Forelimb muscle (tissue), 1 donor: ENCODE measurements around the gene JAZF1. TPM values are rescaled to one million over a fixed set of nuclear protein-coding genes. Genes with fewer than 3 reads are reported as not detected.

Experiments used
- DNase-seq: peaks from one replicate; pipeline ENCODE4 v3.0.0-alpha.2; 2013; ENCODE audit warnings: low read depth
- polyA plus RNA-seq: library from polyadenylated mRNA; unstranded; fragments of 120-200 nt; gene quantifications from one replicate; pipeline ENCODE4 v1.2.1, GENCODE V29; 2013; ENCODE audit not compliant: insufficient read length

Gene JAZF1
- polyA plus RNA-seq, 1 donor, result 26.0 TPM

DNA sequence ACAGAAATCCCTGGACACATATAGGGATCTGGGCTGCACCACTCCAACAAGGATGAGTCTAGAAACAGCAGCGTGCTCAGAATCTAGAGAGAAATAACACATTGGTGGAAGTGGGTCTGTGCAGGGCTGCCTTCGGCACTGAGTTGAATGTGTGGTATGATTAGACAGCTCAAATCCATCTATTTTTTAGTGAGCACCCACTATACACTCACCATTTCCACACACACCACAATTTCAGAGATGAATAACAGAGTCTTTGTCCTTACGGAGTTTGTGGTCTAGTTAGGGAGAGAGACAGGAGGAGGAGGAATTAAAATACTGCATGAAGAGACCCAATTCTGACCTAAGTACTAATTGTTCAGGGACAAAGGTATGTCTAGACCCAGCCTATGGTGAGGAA is 44.2 kb downstream of the JAZF1 start:
- no peak for DNase-seq

DNA sequence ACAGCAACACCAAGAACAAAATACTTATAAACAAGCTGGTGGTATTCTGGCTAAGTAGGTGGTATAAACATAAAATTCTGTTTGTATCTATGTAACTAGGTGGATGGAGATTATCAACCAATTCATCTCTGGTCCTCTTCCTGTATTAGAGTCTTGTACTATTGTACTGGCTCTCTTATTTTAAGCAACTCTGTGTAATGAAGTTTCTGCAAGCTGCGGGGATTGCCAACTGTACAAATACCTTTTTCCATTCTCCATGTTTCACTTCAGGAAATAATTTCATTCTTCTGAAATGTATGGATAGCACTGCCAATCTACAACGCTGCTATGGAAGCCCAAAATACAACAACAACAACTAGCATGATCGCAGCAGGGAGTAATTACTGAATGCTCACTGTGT is 44.8 kb downstream of the JAZF1 start:
- no peak for DNase-seq

DNA sequence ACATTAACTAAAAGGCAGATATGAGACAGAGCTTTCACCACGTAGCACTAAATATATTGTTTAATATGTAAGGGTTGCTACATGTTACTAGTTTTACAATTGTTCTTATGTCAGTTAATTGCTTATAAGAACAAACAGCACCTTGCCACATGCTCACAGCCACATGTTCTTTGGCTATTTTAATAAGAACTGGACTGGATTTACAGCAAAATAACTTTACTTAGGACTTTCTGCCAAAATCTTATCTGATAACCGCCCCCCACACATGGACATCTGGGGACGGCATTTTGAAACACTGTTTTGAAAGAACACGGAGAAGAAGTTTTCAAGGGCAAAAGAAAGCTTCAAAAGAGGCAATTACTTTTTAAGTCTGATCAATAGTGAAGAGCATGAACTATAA is 45.3 kb downstream of the JAZF1 start:
- DNase-seq, result no peak

DNA sequence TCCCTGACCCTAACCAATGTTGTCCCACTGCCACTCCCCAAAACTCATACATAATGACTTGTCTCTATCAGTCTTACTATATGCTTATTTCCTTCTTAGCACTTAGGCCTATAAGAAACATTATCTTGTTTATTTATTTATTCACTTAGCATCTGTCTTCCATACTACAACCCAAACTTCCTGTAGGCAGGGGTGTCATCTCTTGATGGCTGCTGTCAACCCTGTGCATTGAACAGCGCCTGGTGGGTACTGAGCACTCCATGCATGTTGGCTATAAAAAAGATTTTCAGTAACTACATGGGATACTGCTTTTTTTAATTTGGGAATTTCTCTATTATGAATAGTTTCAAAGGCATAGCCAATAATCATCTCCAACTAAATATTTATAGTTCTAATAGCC is 46.7 kb downstream of the JAZF1 start:
- no peak for DNase-seq

DNA sequence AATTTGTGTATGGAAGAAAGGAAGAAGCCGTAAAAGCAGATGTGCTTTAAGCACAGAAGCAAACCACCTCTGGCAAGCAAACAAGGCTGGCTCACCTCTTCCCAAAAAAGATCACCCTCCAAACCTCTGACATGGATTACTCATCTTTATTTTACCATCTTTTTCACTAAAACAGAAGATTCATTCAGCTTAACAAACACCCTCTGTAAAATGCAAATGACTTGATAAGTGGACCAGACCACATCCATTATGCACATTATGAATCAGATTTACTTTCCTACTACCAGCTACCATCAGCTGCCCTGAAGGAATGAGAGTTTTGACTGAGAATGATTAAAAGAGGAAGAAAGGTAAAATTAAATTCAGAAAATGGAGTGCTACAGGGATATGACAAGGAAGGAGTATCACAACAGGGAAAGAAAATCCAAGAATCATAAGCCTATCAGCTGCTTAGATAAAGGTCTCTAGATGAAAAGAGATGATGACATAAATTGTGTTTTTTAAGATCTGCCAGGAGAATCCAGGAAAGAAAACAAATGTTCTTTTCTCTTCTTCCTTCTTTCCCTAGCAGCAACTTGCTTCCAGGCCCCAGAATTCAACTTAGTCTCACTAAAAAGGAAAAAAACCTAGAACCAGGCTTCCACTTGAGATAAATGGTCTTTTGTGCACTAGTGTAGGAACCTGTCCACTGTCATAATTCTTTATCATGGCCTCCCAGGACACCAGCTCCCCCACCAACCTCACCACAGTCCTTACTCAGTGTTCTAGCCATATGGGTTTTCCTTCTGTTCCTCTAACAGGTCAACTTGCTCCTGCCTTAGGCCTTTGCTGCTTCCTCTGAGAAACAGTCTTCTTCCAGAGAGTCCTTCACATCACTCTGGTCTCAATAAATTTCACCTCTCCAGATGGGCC is 47.4 kb downstream of the JAZF1 start:
- DNase-seq, result no peak

DNA sequence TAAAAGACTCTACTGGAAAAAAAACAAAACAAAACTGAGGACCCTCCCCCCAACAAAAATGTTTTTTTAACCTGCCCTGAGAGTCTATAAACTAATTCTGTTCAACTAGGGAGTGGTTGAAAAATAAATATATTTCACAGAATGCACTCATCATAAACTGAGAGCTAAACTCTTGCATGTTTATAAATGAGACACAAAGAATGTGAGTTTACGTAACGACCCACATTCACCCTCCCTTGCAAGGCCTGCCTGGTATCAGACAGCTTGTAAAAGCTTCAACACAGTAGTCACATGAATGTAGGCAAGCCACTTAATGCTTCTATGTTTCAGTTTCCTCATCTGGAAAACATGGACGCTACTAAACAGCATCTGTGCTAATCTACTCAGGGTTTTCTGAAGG is 50.3 kb downstream of the JAZF1 start:
- no peak for DNase-seq

DNA sequence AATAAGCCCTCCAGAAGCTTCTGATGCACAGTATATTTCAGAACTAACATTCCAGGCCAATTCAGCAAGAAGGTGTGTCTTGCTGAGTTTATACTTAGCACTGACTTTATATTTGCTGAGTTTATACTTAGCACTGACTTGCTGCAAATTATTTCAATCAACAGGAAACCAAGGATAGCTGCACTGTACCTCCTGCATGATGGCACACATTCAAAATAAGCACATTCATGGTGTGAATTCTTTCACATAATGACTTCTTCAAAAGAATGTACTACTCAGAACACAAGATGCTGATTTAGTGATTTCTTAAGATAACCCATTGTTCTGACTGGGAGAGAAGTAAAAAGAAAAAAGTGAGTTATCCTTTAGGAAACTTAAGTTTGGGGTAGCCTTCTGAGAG is 52.0 kb downstream of the JAZF1 start:
- DNase-seq, result no peak

DNA sequence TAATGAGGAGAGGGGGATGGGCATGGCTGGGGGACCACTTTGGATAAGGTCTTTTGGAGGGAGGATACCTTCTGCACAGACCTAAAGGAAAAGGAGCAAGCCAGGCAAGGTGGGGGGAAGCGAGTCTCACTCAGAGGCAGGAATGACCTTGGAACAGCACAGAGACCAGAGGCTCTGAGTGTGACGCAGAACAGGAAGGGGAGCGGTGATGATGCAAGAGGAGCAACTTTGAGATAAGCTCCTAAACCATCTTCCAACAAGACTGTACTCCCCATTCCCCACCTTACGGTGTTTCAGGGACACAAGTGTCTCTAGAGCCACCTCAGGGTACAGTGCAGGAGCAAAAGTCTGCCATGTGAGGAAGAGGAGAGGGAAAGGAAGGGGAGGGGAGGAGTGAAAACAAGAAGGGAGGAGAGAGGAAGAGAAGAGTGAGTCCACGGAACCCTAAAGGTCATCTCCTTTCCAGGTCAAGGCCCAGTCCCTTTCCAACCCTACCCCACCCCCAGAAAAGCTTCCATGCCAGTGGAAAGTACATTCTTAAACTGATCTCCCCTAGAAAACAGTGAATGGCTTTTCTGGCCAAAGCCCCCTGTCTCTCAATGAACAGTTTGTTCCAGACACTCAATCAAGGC is 54.1 kb downstream of the JAZF1 start:
- DNase-seq, result no peak

DNA sequence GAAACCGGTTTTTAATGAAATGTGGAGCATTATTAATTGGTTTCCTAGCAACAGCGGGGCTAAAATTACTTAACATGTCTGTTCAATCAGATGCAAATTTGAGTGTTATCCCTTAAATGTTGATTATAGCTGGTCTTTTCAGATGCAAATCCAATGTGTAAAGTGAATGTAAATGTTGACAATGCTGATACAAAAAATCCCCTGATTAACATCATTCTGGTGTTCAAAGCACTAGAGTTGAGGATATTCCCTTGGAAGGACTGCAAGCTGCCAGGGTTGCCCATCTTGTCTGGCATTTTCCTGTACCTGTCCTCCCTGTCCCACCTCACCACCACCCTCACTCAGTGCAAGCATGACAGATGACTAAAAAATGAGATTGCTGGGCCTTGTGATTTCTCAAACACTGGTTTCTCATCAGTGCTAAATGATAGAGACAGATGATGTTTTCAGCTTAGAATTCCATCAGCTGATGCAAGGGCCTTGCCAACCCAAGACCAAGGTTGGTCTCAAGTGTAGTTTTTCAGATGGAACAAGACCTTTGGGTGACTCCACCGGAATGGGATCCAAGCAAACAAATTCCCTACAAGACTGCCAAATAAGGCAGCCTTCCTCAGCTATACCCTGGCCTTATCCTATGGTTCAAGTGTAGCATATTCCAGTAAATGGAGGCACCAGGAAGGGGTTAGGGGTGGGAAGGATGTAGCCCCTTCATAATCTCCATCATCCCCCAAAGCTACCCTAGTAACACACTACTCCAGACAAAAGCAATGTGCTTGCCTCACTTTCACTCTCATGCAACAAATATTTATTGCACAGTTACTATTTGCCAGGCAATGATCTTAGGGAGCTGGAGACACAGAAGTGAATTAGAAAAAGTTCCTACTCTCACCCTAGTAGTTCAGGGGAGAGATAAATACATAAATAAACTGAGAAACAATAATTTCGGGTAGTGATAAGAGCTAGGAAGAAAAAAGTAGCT is 54.9 kb downstream of the JAZF1 start:
- no peak for DNase-seq

DNA sequence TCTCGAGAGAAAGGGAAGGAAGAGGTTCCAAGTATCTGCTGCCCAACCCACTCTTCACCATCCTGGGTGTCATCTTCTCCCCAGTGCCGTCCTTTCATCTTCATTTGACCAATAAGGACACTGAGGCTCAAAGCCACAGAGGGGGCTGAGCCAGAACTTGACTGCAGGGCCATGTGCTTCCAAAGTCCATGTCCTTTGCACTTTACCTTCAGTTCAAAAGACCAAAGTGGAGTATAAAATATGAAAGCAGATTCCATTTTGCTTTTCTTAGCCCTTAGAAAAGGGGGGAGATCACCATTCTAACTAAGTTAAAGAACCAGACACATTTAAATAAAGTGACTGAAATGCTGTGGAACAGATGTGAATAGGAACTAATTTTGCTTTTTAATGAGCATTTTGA is 56.2 kb downstream of the JAZF1 start:
- no peak for DNase-seq

DNA sequence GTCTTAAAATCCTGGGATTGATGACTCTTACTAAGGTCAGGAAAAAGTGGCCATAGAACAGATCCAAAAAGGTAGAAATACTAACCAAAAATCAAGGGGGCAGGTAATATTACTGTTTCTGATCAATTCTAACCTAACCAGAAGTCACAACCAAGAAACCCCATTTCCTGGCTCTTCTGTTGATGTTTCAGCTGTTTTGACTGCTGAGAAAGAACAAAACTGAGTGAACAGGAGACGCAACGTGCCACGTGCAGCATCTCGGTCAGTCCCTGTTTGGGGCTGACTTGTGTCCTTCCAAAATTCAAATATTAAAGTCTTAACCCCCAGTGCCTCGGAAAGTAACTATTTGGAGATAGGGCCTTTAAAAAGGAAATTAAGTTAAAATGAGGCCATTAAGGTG is 56.8 kb downstream of the JAZF1 start:
- no peak for DNase-seq

DNA sequence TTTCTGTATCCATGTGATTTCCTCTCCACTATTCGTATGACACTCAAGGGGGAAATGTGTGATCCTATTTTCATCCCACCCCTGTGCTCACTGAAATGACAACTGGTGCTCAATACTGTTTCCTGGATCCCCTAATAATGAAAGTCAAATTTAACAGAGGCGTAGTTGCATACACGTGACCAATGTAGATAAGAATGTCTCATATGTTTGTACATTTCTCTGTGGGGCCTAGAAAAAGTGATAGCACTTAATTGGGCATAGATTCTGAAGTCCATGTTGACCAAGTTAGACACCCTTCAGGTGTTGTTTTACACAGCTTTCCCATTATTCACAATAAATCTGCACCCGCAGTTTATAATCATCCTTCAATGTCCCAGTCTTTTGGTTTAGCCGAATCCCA is 59.1 kb downstream of the JAZF1 start:
- no peak for DNase-seq

DNA sequence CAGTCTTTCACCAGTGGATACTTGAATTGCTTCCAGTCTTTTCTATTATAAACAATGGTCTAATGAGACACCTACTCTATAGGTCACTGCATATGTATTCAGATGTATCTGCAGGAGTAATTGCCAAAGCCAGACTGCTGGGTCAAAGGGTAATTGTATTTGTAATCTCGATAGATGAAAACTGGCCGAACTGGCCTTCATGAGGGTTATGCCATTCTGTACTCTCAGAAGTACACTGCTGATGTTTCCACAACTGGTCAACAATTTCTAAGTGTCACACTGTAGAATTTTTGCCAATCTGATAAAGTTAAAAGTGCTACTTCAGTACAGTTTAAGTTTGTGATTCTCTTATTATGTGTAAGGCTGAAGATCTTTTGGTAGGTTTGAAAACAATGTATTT is 64.6 kb downstream of the JAZF1 start:
- no peak for DNase-seq

DNA sequence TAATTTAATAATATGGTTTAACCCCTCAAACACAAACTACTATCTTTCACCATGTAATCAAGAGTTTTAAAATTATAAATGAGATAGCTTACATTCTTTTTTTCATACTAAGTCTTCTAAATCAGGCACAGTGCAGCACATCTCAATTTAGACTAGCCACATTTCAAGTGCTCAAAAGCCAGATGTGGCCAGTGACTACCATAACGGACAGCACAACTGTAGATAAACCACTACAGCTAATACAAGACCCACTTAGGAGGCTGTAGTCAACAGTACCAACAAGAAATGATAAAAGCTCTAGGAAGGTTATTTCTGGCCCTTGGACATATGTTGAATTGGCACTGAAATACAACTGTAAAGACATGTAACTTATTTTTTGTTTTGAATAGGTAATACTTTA is 65.3 kb downstream of the JAZF1 start:
- no peak for DNase-seq

DNA sequence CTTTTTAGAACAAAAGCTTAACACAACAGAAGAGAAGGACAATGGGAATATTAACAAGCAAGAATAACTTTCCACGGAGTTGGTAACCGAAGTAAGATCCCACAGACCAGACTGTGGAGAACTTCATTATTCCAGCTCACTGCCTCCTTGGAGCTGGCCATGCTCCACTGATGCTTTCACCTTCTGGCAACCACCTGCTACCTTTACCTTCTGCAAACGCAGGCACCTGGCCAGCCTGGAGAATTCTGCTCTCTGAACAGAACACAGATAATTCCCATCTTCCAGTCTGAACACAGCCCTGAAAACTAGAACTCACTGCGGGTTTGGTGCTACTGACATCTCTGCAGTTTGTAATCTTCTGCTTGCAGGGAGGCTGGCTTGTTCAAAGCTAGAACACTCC is 66.5 kb downstream of the JAZF1 start:
- DNase-seq, result no peak

DNA sequence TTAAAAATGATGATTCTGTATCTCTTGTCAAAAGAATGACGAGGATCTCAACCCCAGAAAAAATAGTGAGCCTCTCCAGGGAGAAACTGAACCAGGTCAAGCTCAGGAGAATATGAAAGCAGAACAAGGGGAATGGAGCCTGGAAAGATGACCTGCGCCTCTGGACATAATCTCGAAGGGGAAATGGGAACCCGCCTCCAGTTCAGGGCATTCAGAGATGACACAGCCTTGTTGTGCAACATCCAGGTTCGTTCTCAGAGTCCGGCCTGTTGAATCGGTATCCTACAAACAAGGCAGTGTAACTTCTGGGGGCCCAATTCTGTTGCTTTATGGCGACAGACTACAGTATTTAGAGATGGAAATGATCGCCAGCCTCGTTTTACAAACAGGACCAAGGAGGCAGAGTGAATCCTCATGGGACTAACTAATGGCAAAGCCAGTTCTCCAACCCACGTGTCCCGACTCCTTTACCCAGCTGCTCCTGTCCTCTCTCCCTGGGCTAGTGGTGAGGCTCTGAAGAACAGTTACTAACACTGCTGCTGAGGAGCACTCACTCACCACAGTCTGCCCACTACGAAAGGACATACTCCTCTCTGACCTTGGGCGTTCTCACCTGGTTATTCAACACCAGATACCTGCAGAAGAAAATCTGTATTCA is 67.6 kb downstream of the JAZF1 start:
- no peak for DNase-seq

DNA sequence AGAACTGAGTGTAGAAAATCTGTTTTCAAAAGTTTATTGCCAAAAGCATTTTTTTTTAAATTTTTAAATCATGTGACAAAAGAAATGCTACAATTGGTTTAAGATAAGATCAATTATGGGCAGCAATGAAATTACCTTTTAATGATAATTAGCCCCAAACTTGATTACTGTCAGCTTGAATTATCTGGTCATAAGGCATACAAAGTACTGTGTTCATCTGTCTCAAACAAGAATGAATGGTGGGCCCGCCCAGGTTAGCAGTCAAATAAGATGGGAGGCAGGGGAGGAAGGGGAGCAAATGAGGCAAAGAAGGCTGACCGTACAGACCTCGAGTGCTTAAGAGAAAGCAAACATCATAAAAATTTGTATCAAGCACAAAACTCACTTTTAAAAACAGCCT is 68.1 kb downstream of the JAZF1 start:
- DNase-seq, result no peak

DNA sequence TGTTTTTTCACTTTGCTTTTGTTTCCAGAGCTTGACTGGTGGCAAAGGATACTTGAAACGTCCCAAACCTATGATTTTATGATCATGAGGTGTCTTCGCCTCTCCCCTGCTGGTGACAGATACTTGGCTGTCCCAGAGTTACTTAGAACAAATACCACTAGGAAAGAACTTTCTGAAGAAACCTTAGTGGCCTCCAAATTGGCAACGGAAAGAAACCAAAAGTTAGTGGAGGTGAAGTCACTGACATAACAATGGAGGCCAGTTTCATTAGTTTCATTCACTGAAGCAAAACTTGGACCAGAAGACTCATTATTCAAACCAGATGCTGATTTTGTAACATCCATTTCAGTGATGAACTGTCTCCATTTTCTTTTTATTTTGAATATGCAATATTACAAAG is 68.6 kb downstream of the JAZF1 start:
- peak; percentile 62 for DNase-seq

DNA sequence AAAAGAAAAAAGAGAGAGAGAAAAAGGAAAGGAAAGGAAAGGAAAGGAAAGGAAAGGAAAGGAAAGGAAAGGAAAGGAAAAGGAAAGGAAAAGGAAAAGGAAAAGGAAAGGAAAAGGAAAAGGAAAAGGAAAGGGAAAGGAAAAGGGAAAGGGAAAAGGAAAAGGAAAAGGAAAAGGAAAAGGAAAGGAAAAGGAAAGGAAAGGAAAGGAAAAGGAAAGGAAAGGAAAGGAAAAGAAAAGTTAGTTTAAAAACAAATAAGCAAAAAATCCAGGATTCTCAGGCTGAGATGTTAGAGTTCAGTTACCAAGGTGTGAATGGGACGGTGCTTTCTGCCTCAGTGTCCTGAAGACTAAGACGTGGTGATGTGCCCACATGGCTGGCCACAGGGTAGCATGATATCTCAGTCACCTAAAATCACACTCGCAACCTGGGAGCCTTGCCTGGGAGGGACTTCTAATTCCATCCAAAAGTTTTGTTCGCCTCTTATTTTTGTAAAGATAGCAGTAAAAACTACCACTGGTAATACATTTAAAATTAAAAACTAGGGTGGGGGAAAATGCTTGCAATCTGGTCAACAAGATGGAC is 70.1 kb downstream of the JAZF1 start:
- DNase-seq, result no peak

DNA sequence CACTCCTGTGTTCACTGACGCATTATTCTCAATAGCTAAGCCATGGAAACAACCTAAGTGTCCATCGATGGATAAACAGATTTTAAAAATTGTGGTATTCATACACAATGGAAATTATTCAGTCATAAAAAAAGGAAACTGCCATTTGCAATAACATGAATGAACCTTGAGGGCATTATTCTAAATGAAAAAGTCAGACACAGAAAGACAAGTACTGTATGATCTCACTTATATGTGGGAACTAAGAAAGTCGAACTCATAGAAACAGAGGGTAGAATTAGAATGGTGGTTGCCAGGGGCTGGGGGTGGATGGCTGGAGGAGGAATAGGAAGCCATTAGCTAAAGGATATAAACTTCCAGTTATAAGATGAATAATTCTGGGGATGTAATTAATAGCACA is 71.8 kb downstream of the JAZF1 start:
- DNase-seq, result no peak

DNA sequence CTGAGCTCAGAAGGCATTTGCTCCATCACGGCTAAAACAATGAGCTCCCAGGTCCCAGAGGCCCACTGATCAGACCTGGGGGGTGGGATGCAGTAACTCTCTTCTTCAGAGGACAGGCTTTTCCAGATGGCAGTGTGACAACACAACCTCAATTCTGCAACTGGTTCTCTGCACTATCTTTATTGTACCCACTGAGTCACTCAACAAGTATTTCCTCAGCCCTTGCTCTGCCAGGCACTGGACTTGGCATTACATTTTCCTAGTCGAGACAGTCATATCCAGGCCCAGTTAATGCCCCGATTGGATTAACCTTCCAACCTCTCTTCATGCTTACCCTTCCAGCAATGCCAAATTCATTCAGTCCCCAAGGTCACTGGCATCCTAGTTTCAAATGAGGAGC is 72.6 kb downstream of the JAZF1 start:
- DNase-seq, result no peak
